GM18505 (cell line): ENCODE results near the gene TAC4.

Source experiments
- ATAC-seq: cut with Tn5 transposase; IDR thresholded peaks from one replicate; pipeline ENCODE4 v1.9.1; 2021; ENCODE audit not compliant: unreplicated experiment
- POLR2A ChIP-seq: IDR thresholded peaks from 4 replicates; pipeline ENCODE4 v1.6.1; 2011; ENCODE audit warnings: borderline replicate concordance; ENCODE audit not compliant: insufficient read depth, insufficient read length; ENCODE audit errors: extremely low read depth

Gene TAC4, protein sequence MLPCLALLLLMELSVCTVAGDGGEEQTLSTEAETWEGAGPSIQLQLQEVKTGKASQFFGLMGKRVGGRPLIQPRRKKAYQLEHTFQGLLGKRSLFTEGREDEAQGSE

DNA sequence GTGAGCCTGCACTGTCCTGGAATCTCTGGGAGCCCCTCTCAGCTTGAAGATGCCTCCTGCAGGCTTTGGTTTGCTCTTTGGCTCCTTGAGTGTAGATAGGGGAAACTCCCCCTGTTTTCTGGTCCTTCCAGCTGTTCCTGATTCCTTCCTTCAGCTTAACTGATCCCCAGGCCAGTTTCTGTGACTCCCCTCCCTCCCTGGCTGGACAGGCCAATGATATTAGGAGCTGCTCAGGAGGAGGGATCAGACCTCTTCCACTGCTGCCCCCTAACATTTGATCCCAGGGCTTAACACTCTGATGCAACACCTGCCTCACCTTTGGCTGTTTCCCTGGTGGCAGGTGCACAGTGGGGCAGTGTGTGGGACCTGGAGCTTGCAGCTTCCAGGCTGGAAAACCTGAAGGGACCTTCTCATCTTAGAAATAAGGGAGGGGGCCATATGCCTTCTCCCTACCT, at the start of gene TAC4:
Gene TAC4 (minus strand): TSS at position 51 of the 455 bp plus-strand sequence. CDS start 52 bp downstream, outside the sequence.
- ATAC-seq, result no peak
- TF ChIP-seq POLR2A, result no peak

DNA sequence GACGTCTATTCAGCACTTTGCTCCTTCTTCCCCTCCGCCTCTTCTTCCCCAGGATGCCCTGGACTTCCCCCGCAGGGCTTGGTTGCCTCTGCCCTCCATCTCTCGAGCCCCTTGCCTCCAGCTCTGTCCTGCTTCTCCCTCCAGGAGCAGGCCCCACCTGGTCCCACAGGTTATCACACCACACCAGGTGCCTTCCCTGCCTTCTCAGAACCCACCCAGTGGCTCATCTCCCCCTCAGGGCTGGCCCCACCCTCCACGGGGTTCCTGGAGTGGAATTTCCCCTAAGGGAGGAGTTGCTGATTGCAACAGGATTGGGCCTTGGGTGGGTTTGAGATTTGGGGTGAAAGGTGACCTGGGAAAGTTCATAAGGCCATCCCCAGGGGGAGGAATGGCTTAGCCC, 49.0 kb upstream of the TAC4 start:
- no peak for ATAC-seq

DNA sequence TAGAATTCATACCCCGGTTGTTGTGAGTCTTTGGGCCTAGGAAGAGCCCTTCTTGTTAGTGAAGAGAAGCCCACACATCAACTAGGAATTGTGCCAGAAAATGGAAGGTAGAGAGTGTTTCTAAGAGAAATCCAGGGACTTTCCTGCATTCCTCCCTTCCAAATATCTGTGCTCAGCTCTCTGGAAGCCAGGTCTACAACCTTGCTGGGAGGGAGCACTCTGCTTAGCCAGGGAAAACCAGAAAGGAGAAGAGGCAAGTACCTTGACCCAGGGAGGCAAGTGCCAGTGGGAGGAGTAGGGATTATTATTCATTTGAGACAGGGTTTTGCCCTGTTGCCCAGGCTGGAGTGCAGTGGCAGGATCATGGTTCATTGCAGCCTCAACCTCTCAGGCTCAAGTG, 48.4 kb upstream of the TAC4 start:
- no peak for ATAC-seq
- TF ChIP-seq POLR2A, result no peak

More for the DNA sequence above, 49.0 kb upstream of the TAC4 start:
- no peak for TF ChIP-seq POLR2A

DNA sequence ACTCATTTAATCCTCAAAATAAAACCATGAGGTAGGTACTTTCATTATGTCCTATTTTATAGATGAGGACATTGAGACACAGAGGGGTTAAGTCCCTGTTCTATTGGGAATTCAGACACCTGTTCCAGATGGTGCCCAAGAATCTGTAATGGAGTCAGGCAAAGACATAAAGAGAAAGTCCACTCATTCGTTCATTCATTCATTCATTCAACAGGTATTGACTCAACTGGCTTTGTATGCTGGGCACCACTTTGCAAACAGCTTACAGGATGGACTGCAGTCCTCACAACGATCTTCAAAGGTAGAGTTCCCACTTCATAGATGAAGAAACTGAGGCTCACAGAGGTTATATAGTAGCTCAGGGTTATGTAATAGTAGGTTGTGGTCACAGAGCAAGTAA, 47.9 kb upstream of the TAC4 start:
- no peak for ATAC-seq
- no peak for TF ChIP-seq POLR2A

DNA sequence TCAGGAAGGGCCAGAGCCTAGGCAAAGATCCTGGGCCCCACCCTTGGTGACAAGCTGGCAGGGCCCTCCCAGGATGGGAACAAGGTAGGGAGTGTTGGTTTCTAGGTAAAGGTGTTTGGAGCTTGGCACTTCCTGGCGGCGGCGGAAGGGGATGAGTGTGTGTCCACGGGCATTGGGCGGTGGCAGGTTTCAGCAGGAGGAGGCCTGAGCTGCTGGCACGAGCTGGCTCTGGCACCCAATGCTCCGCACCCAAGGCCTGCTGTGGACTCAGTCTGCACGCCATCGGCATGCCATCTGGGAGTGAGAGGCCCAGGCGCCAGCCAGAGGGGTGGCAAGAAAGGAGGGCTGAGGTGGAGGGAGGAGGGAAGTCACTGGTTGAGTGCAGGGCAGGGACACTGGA, 46.9 kb upstream of the TAC4 start:
- TF ChIP-seq POLR2A, result no peak
- no peak for ATAC-seq

DNA sequence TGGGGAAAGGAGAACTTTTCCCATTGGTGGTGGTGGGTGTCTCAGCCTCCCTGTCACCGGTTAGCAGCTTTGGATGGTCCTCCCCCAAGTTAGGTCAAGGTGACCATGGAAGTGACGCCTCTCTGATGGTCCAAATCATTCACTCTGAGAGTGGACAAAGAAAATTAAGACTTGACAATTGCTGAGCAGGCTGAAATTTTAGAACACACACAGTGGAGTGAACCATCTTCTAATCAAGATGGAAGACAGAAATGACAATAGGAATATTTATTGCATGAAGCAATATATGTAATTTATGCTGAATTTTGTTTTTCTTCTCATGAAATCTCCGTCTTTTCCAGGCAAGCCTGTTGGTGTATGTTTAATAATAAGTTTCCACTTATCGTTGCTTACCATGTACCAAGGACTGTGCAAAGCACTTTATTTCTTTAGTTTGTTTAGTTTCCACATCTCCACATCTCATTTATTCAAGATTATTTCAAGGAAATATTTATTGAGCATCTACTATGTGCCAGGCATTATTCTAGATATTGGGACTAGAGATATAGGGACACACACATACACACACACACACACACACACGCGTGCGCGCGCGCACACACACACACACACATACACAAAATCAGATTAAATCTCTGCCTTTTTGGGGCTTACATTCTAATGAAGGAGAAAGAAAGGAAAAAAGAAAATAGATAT, 44.0 kb upstream of the TAC4 start:
- ATAC-seq, result no peak
- TF ChIP-seq POLR2A, result no peak

DNA sequence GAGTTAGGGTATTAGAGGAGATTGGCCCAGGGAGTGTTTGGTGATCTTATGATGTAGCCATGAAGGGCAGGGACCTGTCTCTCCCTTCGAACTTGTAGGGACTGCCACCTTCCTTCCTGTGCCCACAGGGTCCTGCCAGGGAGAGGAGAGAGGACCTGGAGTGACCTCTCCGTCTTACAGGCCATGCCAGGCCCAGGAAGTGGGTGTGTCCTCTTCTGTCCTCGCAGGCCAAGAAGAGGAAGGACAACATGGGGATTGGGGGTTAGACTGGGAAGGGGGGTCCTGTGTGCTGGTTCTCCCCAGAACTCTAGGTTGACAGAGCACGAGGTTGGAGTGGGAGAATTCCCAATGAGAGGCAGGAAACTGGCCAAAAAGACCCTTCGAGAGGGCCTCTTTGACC, 43.4 kb upstream of the TAC4 start:
- TF ChIP-seq POLR2A, result no peak
- ATAC-seq, result no peak

DNA sequence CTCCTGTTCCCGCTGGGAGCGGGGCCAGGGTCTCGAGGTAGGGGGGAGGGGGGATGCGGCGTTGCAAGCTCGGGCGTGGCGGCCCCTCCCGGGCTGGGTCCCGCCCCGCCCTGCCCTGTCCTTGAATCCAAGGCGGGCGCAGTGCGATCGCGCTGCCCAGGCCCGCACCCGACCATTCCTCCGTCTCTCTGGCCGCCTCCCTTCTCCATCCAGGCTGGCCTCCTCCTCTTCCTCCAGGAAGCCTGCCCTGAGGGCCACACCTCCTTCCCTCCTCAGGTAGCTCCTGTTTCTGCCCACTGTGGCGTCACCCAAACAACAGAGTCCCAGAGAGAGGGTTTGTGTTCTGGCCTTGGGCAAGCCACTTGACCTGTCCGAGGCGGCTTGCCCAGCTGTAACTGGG, 43.0 kb upstream of the TAC4 start:
- no peak for TF ChIP-seq POLR2A
- ATAC-seq, result no peak

DNA sequence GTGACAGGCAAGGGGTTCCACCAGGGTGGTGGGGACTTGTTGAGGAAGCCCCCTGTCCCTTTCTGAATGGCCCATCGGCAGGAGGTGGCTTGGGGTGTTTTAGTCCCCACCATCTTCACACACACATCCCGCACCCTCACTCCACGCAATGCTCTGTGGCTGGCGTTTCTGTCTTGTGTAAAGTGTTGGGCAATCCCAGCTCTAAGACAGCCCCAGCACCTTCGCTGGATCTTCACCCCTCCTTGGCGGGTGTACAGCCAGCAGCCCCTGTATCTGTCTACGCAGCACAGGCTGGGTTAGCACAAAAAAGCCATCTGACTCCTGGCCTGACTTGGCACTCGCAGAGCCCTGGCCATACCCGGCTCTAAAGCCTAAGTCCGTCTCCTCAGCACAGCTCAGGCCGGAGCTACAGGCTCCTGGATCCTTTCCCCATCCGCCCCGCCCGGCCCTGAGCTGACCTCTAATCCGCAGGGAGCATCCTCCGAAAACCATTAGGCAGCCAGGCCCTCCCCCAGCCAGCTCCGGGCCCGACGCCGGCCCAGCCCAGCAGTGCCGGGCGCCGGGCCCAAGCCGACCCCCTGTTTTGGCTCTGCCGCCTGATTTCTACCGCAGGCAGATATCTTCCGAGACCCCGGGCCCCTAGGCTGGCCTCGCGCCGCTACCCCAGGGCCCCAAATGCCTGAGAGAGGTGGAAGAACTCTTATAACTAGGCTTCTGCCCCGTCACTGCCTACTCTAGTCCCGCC, 42.4 kb upstream of the TAC4 start:
- no peak for ATAC-seq
- TF ChIP-seq POLR2A, result no peak

DNA sequence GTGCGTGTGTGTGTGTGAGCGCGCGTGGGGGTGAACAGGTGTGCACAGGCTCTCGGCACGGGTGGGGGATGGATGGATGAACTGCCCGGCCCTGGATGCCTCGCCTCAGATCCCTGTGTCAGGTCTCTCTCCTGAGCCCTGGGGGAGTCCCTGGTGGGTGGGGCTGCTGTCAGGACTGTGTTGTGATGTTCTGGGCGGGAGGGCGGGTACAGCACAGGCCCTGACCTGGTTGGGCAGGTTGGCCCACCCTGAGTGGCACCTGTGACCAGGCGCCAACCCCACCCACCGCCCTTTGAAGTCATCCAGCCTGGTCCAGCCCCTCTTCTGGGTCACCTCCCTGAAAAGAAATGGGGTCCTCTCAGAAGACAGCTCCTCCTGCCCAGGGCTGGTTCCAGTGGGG, 41.6 kb upstream of the TAC4 start:
- no peak for ATAC-seq
- TF ChIP-seq POLR2A, result no peak

DNA sequence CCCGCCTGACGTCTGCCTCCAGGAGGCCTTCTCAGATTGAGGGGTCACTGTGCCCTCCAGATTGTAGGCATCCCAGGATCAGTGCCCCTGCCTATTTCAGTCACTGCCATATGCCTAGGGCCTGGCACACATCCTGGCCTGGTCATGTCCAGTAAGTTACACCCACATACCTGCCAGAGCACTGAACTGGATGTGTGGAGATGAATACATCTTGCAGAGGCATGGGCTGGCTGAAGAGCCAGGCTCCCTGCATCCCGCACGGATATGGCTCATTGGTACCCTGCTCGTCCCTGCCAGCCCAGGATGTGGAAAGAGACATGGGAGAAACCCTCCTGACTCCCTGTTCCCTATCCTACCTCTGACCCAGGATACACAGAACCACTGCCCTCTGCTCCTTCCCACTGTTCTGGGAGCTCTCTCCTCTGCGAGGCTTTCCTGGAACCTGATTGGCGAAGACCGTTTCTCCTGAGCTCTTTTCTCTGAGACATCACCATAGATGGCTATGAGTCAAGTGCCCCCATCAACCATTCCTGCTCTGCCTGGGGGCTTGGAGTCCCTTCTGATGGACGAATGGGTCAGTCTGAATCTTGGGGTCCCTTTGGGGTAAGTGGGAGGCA, 40.0 kb upstream of the TAC4 start:
- no peak for ATAC-seq
- TF ChIP-seq POLR2A, result no peak

DNA sequence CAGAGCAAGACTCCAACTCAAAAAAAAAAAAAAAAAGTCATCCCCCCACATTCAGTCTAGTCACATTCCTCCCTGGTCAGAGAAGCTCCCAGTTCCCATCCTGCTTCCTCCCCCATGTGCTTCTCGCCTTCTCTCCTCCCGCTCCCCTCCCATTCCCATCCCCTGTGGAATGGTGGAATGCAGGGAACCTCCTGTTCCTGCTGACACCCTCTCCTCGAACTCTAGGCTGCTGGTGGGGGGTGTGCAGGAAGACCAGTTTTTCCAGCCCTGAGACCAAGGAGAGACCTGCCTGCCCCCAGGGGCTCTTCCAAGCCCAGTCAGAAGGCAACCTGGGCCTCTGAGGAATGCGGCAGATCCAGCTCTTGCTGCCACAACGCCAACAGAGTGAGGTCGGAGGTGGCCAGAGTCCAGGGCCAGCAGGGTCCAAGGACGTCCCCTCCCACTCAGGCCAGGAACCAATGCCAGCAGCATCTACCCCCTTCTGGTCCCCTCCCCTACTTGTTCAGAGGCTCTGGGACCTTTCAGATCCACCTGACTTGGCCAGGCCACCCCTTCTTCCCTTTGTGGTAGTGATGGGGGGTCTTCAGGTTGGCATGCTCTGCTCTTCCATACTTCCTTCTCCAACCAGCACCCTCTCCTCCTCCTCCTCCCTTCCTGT, 39.3 kb upstream of the TAC4 start:
- TF ChIP-seq POLR2A, result no peak
- no peak for ATAC-seq

DNA sequence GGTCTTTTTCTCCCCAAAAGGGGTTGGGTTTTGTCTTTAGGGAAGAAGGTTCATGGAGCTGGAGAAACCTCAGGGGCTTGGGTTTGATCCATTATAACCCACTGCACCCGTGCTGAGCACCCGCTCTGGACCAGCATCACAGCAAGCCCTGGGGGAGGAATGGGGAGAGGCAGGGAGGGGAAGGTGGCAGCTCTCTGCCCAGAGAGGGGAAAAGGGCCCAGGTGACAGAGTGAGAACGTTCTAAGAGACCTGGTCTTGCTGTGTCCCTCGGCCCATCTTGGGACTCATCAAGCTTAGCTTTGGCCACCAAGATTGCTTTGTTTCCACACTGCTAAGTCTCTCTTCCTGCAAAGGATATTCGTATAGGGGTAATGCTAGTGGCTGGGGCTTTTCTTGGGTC, 38.2 kb upstream of the TAC4 start:
- ATAC-seq, result no peak
- no peak for TF ChIP-seq POLR2A
